ENCODE data around the gene LCLAT1.

Gene LCLAT1

GRCh38 chr2:30502310-30502709, 55.3 kb downstream of the LCLAT1 start:
- H3K27ac ChIP-seq (ENCODE audit: extremely low read depth, low read depth, low read length), result no peak overlapping the region
- H3K9me3 ChIP-seq (ENCODE audit: control insufficient read depth, insufficient read depth, low read depth, low read length), result no peaks in the 10 kb centered on the region
- H3K36me3 ChIP-seq (ENCODE audit: control insufficient read depth in 2 of 2, insufficient read depth in 1 of 2, low read length in 2 of 2), result peaks cover 0 to 4% of the 10 kb centered on the region in 2 experiments; a peak in 1 of 3 replicates
- no peak overlapping the region for H3K4me3 ChIP-seq (ENCODE audit: low read depth, low read length)
- POLR2A ChIA-PET, result no interaction called here
- TF ChIP-seq ZNF121 (tag by site-specific recombination; IDR thresholded peaks at IDR 0.05) (no peak), PRDM1 (tag by site-specific recombination; IDR thresholded peaks at IDR 0.05) (no peak), ZNF501 (tag by site-specific recombination; IDR thresholded peaks at IDR 0.05) (no peak), ZNF423 (tag by site-specific recombination; IDR thresholded peaks at IDR 0.05) (no peak), ZSCAN5A (tag by site-specific recombination; IDR thresholded peaks at IDR 0.05) (no peak), ZSCAN18 (tag by site-specific recombination; IDR thresholded peaks at IDR 0.05) (no peak), BCL6B (tag by site-specific recombination; IDR thresholded peaks at IDR 0.05) (no peak), YY1 (tag by site-specific recombination; IDR thresholded peaks at IDR 0.05) (no peak), ZNF658 (tag by site-specific recombination; IDR thresholded peaks at IDR 0.05) (no peak), REPIN1 (tag by site-specific recombination; IDR thresholded peaks at IDR 0.05; ENCODE audit: low read depth) (no peak), TSHZ1 (tag by site-specific recombination; IDR thresholded peaks at IDR 0.05; ENCODE audit: borderline replicate concordance) (no peak), HIC1 (tag by site-specific recombination; IDR thresholded peaks at IDR 0.05) (no peak), ZNF354C (tag by site-specific recombination; IDR thresholded peaks at IDR 0.05; ENCODE audit: borderline replicate concordance, low read depth) (no peak)
- TF ChIP-seq, protein P1, sequence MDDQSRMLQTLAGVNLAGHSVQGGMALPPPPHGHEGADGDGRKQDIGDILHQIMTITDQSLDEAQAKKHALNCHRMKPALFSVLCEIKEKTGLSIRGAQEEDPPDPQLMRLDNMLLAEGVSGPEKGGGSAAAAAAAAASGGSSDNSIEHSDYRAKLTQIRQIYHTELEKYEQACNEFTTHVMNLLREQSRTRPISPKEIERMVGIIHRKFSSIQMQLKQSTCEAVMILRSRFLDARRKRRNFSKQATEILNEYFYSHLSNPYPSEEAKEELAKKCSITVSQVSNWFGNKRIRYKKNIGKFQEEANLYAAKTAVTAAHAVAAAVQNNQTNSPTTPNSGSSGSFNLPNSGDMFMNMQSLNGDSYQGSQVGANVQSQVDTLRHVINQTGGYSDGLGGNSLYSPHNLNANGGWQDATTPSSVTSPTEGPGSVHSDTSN (CRISPR knock-in tag; IDR thresholded peaks at IDR 0.05), result no peak
- TF ChIP-seq, protein P2, sequence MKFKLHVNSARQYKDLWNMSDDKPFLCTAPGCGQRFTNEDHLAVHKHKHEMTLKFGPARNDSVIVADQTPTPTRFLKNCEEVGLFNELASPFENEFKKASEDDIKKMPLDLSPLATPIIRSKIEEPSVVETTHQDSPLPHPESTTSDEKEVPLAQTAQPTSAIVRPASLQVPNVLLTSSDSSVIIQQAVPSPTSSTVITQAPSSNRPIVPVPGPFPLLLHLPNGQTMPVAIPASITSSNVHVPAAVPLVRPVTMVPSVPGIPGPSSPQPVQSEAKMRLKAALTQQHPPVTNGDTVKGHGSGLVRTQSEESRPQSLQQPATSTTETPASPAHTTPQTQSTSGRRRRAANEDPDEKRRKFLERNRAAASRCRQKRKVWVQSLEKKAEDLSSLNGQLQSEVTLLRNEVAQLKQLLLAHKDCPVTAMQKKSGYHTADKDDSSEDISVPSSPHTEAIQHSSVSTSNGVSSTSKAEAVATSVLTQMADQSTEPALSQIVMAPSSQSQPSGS (tag by site-specific recombination; IDR thresholded peaks at IDR 0.05; ENCODE audit: low read depth), result no peak
- TF ChIP-seq, protein P3, sequence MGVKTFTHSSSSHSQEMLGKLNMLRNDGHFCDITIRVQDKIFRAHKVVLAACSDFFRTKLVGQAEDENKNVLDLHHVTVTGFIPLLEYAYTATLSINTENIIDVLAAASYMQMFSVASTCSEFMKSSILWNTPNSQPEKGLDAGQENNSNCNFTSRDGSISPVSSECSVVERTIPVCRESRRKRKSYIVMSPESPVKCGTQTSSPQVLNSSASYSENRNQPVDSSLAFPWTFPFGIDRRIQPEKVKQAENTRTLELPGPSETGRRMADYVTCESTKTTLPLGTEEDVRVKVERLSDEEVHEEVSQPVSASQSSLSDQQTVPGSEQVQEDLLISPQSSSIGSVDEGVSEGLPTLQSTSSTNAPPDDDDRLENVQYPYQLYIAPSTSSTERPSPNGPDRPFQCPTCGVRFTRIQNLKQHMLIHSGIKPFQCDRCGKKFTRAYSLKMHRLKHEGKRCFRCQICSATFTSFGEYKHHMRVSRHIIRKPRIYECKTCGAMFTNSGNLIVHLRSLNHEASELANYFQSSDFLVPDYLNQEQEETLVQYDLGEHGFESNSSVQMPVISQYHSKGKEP (tag by site-specific recombination; IDR thresholded peaks at IDR 0.05), result no peak
- TF ChIP-seq, protein P4, sequence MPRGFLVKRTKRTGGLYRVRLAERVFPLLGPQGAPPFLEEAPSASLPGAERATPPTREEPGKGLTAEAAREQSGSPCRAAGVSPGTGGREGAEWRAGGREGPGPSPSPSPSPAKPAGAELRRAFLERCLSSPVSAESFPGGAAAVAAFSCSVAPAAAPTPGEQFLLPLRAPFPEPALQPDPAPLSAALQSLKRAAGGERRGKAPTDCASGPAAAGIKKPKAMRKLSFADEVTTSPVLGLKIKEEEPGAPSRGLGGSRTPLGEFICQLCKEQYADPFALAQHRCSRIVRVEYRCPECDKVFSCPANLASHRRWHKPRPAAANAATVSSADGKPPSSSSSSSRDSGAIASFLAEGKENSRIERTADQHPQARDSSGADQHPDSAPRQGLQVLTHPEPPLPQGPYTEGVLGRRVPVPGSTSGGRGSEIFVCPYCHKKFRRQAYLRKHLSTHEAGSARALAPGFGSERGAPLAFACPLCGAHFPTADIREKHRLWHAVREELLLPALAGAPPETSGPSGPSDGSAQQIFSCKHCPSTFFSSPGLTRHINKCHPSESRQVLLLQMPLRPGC (tag by site-specific recombination; IDR thresholded peaks at IDR 0.05), result no peak
- TF ChIP-seq, protein P5, sequence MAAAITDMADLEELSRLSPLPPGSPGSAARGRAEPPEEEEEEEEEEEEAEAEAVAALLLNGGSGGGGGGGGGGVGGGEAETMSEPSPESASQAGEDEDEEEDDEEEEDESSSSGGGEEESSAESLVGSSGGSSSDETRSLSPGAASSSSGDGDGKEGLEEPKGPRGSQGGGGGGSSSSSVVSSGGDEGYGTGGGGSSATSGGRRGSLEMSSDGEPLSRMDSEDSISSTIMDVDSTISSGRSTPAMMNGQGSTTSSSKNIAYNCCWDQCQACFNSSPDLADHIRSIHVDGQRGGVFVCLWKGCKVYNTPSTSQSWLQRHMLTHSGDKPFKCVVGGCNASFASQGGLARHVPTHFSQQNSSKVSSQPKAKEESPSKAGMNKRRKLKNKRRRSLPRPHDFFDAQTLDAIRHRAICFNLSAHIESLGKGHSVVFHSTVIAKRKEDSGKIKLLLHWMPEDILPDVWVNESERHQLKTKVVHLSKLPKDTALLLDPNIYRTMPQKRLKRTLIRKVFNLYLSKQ (tag by site-specific recombination; IDR thresholded peaks at IDR 0.05; ENCODE audit: borderline replicate concordance), result no peak
- peaks cover 14% of the 10 kb centered on the region for H3K4me1 ChIP-seq (ENCODE audit: control insufficient read depth, insufficient read depth, low read length)
- CTCF ChIA-PET, result interaction anchor here (0.6 to 0.7 kb wide), 2 partner anchors 14 to 269 kb away, joined by 3 read pairs; no protein-coding TSS in a partner anchor

All from HEK293 (cell line).